OCI-LY1 (cell line): ENCODE data around the gene EDDM13.

Source experiments
- CTCF ChIP-seq: fragments of 200-600 bp; sonication (generic), shearing (Covaris generic); IDR thresholded peaks from 2 replicates; pipeline ENCODE4 v1.5.1; 2017; ENCODE audit warnings: mild to moderate bottlenecking, antibody characterized with exemption, low read length, moderate library complexity, mixed read lengths
- EZH2 ChIP-seq: fragments of 200-600 bp; sonication (generic), shearing (Covaris generic); IDR thresholded peaks from 2 replicates; pipeline ENCODE4 v1.8.0; 2017; ENCODE audit warnings: borderline replicate concordance, mixed run types, mild to moderate bottlenecking, antibody characterized with exemption, low read length, moderate library complexity, mixed read lengths

DNA sequence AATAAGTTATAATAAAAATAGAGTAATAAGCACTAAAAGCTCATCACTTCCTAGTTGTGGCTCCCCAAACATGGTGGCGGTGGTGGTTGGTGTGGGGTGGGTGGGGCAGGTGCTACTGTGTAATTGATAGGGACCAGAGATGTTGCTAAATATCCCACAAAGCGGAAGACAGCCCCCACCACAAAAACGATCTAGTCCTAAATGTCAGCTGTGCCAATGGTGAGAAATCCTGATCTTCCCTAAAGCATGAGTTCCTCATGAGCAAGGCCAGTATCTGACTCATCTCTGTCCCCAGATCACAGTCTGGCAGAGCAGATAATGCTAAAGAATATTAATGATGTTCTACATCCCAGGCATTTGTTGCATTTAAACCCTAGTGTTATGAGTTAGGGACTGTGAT is 1.9 kb upstream of the EDDM13 start:
- no peak for TF ChIP-seq CTCF
- no peak for TF ChIP-seq EZH2
